Fibroblast of lung (primary cell): ENCODE results near the gene SMIM5.

Source experiments
- EZH2 ChIP-seq: IDR thresholded peaks from 2 replicates; pipeline ENCODE4 v1.5.1; 2012; ENCODE audit warnings: low read length, control low read depth, mild to moderate bottlenecking; ENCODE audit errors: missing control alignments
- TF ChIP-seq, protein P1 (sequence below), 2 donors: IDR thresholded peaks in 1 of 2; conservative IDR thresholded peaks in 1 of 2; 1 replicate in 1 of 2; 2 replicates in 1 of 2; pipeline ENCODE4 v1.5.1; 2011 to 2012; ENCODE audit warnings: low read length in 2 of 2, control low read depth in 1 of 2, inconsistent platforms in 1 of 2, low read depth in 1 of 2, mild to moderate bottlenecking in 1 of 2

DNA sequence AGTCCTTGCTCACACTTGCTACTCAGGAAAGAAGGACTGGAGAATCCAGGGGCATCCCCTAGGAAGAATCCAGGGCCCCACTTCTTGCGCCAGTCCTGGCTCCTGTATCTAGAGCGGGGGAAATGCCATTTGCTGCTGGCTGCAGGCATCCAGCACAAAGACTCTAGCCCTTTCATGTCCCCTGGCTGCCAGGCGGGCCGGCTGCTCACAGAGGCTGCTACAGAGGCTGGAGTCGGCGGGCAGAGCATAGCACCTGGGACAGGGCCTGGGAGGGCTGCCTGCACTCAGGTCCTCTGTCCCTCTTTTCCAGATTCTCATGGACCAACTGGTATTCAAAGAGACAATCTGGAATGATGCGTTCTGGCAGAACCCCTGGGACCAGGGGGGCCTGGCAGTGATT is 13.8 kb downstream of the SMIM5 start:
- TF ChIP-seq, protein P1, sequence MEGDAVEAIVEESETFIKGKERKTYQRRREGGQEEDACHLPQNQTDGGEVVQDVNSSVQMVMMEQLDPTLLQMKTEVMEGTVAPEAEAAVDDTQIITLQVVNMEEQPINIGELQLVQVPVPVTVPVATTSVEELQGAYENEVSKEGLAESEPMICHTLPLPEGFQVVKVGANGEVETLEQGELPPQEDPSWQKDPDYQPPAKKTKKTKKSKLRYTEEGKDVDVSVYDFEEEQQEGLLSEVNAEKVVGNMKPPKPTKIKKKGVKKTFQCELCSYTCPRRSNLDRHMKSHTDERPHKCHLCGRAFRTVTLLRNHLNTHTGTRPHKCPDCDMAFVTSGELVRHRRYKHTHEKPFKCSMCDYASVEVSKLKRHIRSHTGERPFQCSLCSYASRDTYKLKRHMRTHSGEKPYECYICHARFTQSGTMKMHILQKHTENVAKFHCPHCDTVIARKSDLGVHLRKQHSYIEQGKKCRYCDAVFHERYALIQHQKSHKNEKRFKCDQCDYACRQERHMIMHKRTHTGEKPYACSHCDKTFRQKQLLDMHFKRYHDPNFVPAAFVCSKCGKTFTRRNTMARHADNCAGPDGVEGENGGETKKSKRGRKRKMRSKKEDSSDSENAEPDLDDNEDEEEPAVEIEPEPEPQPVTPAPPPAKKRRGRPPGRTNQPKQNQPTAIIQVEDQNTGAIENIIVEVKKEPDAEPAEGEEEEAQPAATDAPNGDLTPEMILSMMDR (conservative IDR thresholded peaks at IDR 0.05 in 1 of 2, IDR thresholded peaks at IDR 0.05 in 1 of 2; ENCODE audit: low read depth in 1 of 2, low read length in 2 of 2), result no peak
- TF ChIP-seq EZH2, result no peak
